HEK293 (cell line): ENCODE data around the gene NHS.

ENCODE experiments used
- PRDM1 ChIP-seq: fragments of 450-650 bp; formaldehyde crosslinking; IDR thresholded peaks from 2 replicates; pipeline ENCODE4; 2016; ENCODE audit warnings: missing biosample characterization, missing genetic modification characterization
- ZNF549 ChIP-seq: fragments of 450-650 bp; IDR thresholded peaks from 2 replicates; pipeline ENCODE4 v1.5.1; 2018; ENCODE audit warnings: missing biosample characterization, missing genetic modification characterization, mild to moderate bottlenecking, inconsistent platforms, moderate library complexity
- TF ChIP-seq, protein P1 (sequence below): fragments of 450-650 bp; formaldehyde crosslinking; IDR thresholded peaks from 2 replicates; pipeline ENCODE4 v1.5.1; 2016; ENCODE audit warnings: missing biosample characterization, missing genetic modification characterization
- TF ChIP-seq, protein P2 (sequence below): fragments of 450-650 bp; formaldehyde crosslinking; IDR thresholded peaks from 2 replicates; pipeline ENCODE4; 2016; ENCODE audit warnings: missing biosample characterization, missing genetic modification characterization

- TF ChIP-seq, protein P1, sequence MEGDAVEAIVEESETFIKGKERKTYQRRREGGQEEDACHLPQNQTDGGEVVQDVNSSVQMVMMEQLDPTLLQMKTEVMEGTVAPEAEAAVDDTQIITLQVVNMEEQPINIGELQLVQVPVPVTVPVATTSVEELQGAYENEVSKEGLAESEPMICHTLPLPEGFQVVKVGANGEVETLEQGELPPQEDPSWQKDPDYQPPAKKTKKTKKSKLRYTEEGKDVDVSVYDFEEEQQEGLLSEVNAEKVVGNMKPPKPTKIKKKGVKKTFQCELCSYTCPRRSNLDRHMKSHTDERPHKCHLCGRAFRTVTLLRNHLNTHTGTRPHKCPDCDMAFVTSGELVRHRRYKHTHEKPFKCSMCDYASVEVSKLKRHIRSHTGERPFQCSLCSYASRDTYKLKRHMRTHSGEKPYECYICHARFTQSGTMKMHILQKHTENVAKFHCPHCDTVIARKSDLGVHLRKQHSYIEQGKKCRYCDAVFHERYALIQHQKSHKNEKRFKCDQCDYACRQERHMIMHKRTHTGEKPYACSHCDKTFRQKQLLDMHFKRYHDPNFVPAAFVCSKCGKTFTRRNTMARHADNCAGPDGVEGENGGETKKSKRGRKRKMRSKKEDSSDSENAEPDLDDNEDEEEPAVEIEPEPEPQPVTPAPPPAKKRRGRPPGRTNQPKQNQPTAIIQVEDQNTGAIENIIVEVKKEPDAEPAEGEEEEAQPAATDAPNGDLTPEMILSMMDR, result no peak
- TF ChIP-seq PRDM1 (tag by site-specific recombination) (no peak), ZNF549 (tag by site-specific recombination) (no peak)
- TF ChIP-seq, protein P2, sequence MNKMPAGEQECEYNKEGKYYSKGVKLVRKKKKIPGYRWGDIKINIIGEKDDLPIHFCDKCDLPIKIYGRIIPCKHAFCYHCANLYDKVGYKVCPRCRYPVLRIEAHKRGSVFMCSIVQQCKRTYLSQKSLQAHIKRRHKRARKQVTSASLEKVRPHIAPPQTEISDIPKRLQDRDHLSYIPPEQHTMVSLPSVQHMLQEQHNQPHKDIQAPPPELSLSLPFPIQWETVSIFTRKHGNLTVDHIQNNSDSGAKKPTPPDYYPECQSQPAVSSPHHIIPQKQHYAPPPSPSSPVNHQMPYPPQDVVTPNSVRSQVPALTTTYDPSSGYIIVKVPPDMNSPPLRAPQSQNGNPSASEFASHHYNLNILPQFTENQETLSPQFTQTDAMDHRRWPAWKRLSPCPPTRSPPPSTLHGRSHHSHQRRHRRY (tag by site-specific recombination), result no peak
Measured at GRCh38 chrX:17410651-17411050, 35.7 kb downstream of the NHS start.
